HG03558 (cell line): ENCODE data around the gene DYDC2.
"Not testable (repeated sequence)": the region's sequence is repeated elsewhere in the genome, so short reads cannot be mapped to it uniquely, and the experiment has no call there.

Experiments
- ATAC-seq: cut with Tn5 transposase; IDR thresholded peaks from one replicate; pipeline ENCODE4 v1.9.1; 2021; ENCODE audit warnings: moderate number of reproducible peaks; ENCODE audit not compliant: unreplicated experiment; ENCODE audit errors: extremely low read depth

Gene DYDC2

GRCh38 chr10:80356563-80356988 lies at the start of gene DYDC2, which contains the start of gene DYDC1:
TSS of gene DYDC2 (plus strand) at chr10:80356781. CDS start at chr10:80362444, 5,663 bp downstream.
TSS of gene DYDC1 (minus strand) at chr10:80356755. CDS start at chr10:80352601, 4,154 bp downstream.
- ATAC-seq = no peak

- no peak for ATAC-seq
Observed at GRCh38 chr10:80313523-80313922, 43.1 kb upstream of the DYDC2 start.

GRCh38 chr10:80315391-80315790 lies 41.2 kb upstream of the DYDC2 start:
- no peak for ATAC-seq

- no peak for ATAC-seq
Observed at GRCh38 chr10:80318742-80319141, 37.8 kb upstream of the DYDC2 start.

GRCh38 chr10:80319318-80319717 lies 37.3 kb upstream of the DYDC2 start:
- no peak for ATAC-seq

GRCh38 chr10:80319725-80320290 lies 36.8 kb upstream of the DYDC2 start:
- no peak for ATAC-seq

GRCh38 chr10:80320377-80320776 lies 36.2 kb upstream of the DYDC2 start:
- no peak for ATAC-seq

- ATAC-seq = no peak
Observed at GRCh38 chr10:80321183-80321582, 35.4 kb upstream of the DYDC2 start.

- no peak for ATAC-seq
Observed at GRCh38 chr10:80322158-80322557, 34.4 kb upstream of the DYDC2 start.

GRCh38 chr10:80322711-80323110 lies 33.9 kb upstream of the DYDC2 start:
- no peak for ATAC-seq

GRCh38 chr10:80323311-80323710 lies 33.3 kb upstream of the DYDC2 start:
- no peak for ATAC-seq

- no peak for ATAC-seq
Observed at GRCh38 chr10:80324086-80324485, 32.5 kb upstream of the DYDC2 start.

- no peak for ATAC-seq
Observed at GRCh38 chr10:80324891-80325364, 31.7 kb upstream of the DYDC2 start.

- ATAC-seq = no peak
Observed at GRCh38 chr10:80333983-80334382, 22.6 kb upstream of the DYDC2 start.

GRCh38 chr10:80344276-80344675 lies 12.3 kb upstream of the DYDC2 start:
- no peak for ATAC-seq

- ATAC-seq = no peak
Observed at GRCh38 chr10:80344912-80345311, 11.7 kb upstream of the DYDC2 start.

GRCh38 chr10:80350251-80350650 lies 6.3 kb upstream of the DYDC2 start:
- ATAC-seq = no peak

- ATAC-seq = no peak
Observed at GRCh38 chr10:80351220-80351619, 5.4 kb upstream of the DYDC2 start.

GRCh38 chr10:80356989-80357850 lies 639 bp downstream of the DYDC2 start:
- ATAC-seq = no peak

- no peak for ATAC-seq
Observed at GRCh38 chr10:80357851-80358125, 1.2 kb downstream of the DYDC2 start.

- ATAC-seq = not testable (repeated sequence)
Observed at GRCh38 chr10:80358925-80359324, 2.3 kb downstream of the DYDC2 start.

- no peak for ATAC-seq
Observed at GRCh38 chr10:80359644-80360043, 3.1 kb downstream of the DYDC2 start.
